GM12892 (cell line): ENCODE results near the gene ATP4B.

Source experiments
- DNase-seq: peaks from one replicate; pipeline ENCODE4 v3.0.0; 2011; ENCODE audit not compliant: insufficient read length
- FAIRE-seq: peaks from 2 replicates; lab custom pipeline; 2011; peaks lifted over from hg19 to GRCh38; lab: Jason Lieb, UNC
- POLR2A ChIP-seq: IDR thresholded peaks from 2 replicates; pipeline ENCODE4 v1.6.1; 2011; ENCODE audit warnings: low read depth, low read length, control low read depth
- POLR2AphosphoS5 ChIP-seq: IDR thresholded peaks from 2 replicates; pipeline ENCODE4 v1.6.1; 2011; ENCODE audit warnings: low read depth, low read length, control low read depth
- TAF1 ChIP-seq: IDR thresholded peaks from 2 replicates; pipeline ENCODE4 v1.6.1; 2011; ENCODE audit warnings: low read depth, mild to moderate bottlenecking, control low read depth, low read length, borderline replicate concordance

ATP4B gene

GRCh38 chr13:113654591-113655345 is 3.2 kb downstream of the ATP4B start:
- FAIRE-seq (no peak), DNase-seq (no peak)
- no peak for TF ChIP-seq POLR2AphosphoS5
- TF ChIP-seq POLR2A, result no peak
- TF ChIP-seq TAF1, result no peak

GRCh38 chr13:113654175-113654560 is 3.8 kb downstream of the ATP4B start:
- FAIRE-seq, result no peak
- TF ChIP-seq TAF1 (no peak), POLR2A (no peak), POLR2AphosphoS5 (no peak)
- DNase-seq, result no peak

- FAIRE-seq, result no peak
Measured at GRCh38 chr13:113653264-113654174, 4.5 kb downstream of the ATP4B start.

GRCh38 chr13:113652404-113653263 is 5.4 kb downstream of the ATP4B start:
- FAIRE-seq (no peak), DNase-seq (no peak)
- TF ChIP-seq TAF1 (no peak), POLR2A (no peak), POLR2AphosphoS5 (no peak)

More at GRCh38 chr13:113653264-113654174, 4.5 kb downstream of the ATP4B start:
- TF ChIP-seq POLR2AphosphoS5, result no peak
- no peak for TF ChIP-seq TAF1
- TF ChIP-seq POLR2A, result no peak
- DNase-seq, result no peak

GRCh38 chr13:113651511-113652403 is 6.2 kb downstream of the ATP4B start:
- DNase-seq, result no peak
- no peak for FAIRE-seq
- no peak for TF ChIP-seq TAF1
- TF ChIP-seq POLR2AphosphoS5, result no peak
- no peak for TF ChIP-seq POLR2A

GRCh38 chr13:113650731-113651148 is 7.3 kb downstream of the ATP4B start:
- DNase-seq, result no peak
- FAIRE-seq, result no peak

GRCh38 chr13:113650275-113650674 is 7.7 kb downstream of the ATP4B start:
- FAIRE-seq, result no peak
- TF ChIP-seq POLR2AphosphoS5 (no peak), TAF1 (no peak), POLR2A (no peak)
- DNase-seq, result no peak

More at GRCh38 chr13:113650731-113651148, 7.3 kb downstream of the ATP4B start:
- TF ChIP-seq POLR2A (no peak), POLR2AphosphoS5 (no peak), TAF1 (no peak)

- TF ChIP-seq POLR2A, result no peak
- TF ChIP-seq POLR2AphosphoS5, result no peak
- no peak for TF ChIP-seq TAF1
- DNase-seq, result no peak
- FAIRE-seq, result no peak
Measured at GRCh38 chr13:113649212-113649611, 8.8 kb downstream of the ATP4B start.

- DNase-seq, result no peak
- TF ChIP-seq TAF1 (no peak), POLR2AphosphoS5 (no peak), POLR2A (no peak)
- FAIRE-seq, result no peak
Measured at GRCh38 chr13:113648216-113648610, 9.8 kb downstream of the ATP4B start.

- no peak for TF ChIP-seq POLR2A
- no peak for TF ChIP-seq TAF1
- no peak for TF ChIP-seq POLR2AphosphoS5
- FAIRE-seq (no peak), DNase-seq (no peak)
Measured at GRCh38 chr13:113647351-113648215, 10.4 kb downstream of the ATP4B start.
